GM12878 (cell line): Measurements from ENCODE around the gene MAST4. TPM values are rescaled to one million over a fixed set of nuclear protein-coding genes. Genes with fewer than 3 reads are reported as not detected.

Source experiments
- CUX1 ChIP-seq: IDR thresholded peaks from 2 replicates; pipeline ENCODE4 v1.6.1; 2012; ENCODE audit warnings: improper control_type of control experiment, low read depth, low read length; ENCODE audit not compliant: insufficient replicate concordance
- HDAC2 ChIP-seq: fragments of 200-600 bp; sonication (generic); IDR thresholded peaks from 2 replicates; pipeline ENCODE4 v1.6.1; 2017
- MAX ChIP-seq: IDR thresholded peaks from 2 replicates; pipeline ENCODE4 v1.6.1; 2012; ENCODE audit warnings: low read depth, low read length, improper control_type of control experiment
- MLLT1 ChIP-seq: fragments of 450-650 bp; IDR thresholded peaks from 2 replicates; pipeline ENCODE4 v1.6.1; 2016; ENCODE audit warnings: mild to moderate bottlenecking
- MTA2 ChIP-seq: fragments of 450-650 bp; IDR thresholded peaks from 2 replicates; pipeline ENCODE4 v1.6.1; 2016; ENCODE audit warnings: low read depth, mild to moderate bottlenecking, moderate library complexity
- NFIC ChIP-seq: IDR thresholded peaks from 2 replicates; pipeline ENCODE4 v1.6.1; 2012; ENCODE audit warnings: low read depth, mild to moderate bottlenecking, inconsistent platforms, low read length, moderate library complexity
- NR2F1 ChIP-seq: fragments of 450-650 bp; conservative IDR thresholded peaks from 2 replicates; pipeline ENCODE4 v1.6.1; 2017; ENCODE audit warnings: mild to moderate bottlenecking
- PBX3 ChIP-seq: IDR thresholded peaks from 2 replicates; pipeline ENCODE4 v1.6.1; 2011; ENCODE audit warnings: mild to moderate bottlenecking, low read depth, low read length, moderate library complexity; ENCODE audit not compliant: insufficient replicate concordance
- POLR2AphosphoS2 ChIP-seq: IDR thresholded peaks from 2 replicates; pipeline ENCODE4 v1.6.1; 2011; ENCODE audit warnings: low read depth, mild to moderate bottlenecking, low read length, improper control_type of control experiment, moderate library complexity
- REST ChIP-seq: IDR thresholded peaks from 2 replicates; pipeline ENCODE4 v1.6.1; 2012; ENCODE audit warnings: mild to moderate bottlenecking, low read depth, low read length
- TARDBP ChIP-seq: IDR thresholded peaks from 2 replicates; pipeline ENCODE4 v1.6.1; 2016; ENCODE audit warnings: borderline replicate concordance
- TBL1XR1 ChIP-seq: IDR thresholded peaks from 2 replicates; pipeline ENCODE4 v1.6.1; 2012; ENCODE audit warnings: low read depth, low read length, improper control_type of control experiment
- polyA plus RNA-seq, 11 experiments: library from polyadenylated mRNA; depleted of rRNA in 4 of 11; unstranded in 6 of 11; stranded (reverse) in 5 of 11; fragments of >200 nt; fragmentation: Nextera tagmentation in 4 of 11; fragmentation: Illumina TruSeq in 1 of 11; extraction: Ambion mirVana in 4 of 11; extraction: Trizol in 1 of 11; gene quantifications; 1 replicate in 1 of 11; 2 replicates in 10 of 11; pipeline versions ENCODE4 v1.2.1 to v1.2.3, GENCODE V29; 2011 to 2016; ENCODE audit warnings: inconsistent platforms in 2 of 11, missing spikeins in 2 of 11, low read depth in 1 of 11
- total RNA-seq, 4 experiments: library from RNA; depleted of rRNA in 3 of 4; stranded (reverse); fragments of >200 nt in 3 of 4; fragmentation: Illumina TruSeq in 1 of 4; extraction: Trizol in 1 of 4; gene quantifications; 2 replicates each; pipeline versions ENCODE4 v1.2.1 to v1.2.3, GENCODE V29; 2013 to 2021
- TF ChIP-seq, protein P1 (sequence below): IDR thresholded peaks from 2 replicates; pipeline ENCODE4 v1.6.1; 2012; ENCODE audit warnings: low read length, inconsistent platforms

The MAST4 gene
- total and polyA plus RNA-seq, 10 of the 15 experiments (the other 5 are each of a cell fraction or from before 2014, with no cell fraction given): 0.02 to 1.6 (median 0.29) TPM; not detected in 1

- TF ChIP-seq MTA2 (peak; percentile 82; the same call in 1 of the 2 replicates), POLR2AphosphoS2 (no peak), NR2F1 (no peak), REST (no peak), NFIC (peak; percentile 78), MAX (no peak), TARDBP (no peak), HDAC2 (no peak), MLLT1 (0 out of 2 replicates have a peak, but pooled peaks have one; percentile 51), PBX3 (no peak), CUX1 (no peak), TBL1XR1 (no peak)
- TF ChIP-seq, protein P1, sequence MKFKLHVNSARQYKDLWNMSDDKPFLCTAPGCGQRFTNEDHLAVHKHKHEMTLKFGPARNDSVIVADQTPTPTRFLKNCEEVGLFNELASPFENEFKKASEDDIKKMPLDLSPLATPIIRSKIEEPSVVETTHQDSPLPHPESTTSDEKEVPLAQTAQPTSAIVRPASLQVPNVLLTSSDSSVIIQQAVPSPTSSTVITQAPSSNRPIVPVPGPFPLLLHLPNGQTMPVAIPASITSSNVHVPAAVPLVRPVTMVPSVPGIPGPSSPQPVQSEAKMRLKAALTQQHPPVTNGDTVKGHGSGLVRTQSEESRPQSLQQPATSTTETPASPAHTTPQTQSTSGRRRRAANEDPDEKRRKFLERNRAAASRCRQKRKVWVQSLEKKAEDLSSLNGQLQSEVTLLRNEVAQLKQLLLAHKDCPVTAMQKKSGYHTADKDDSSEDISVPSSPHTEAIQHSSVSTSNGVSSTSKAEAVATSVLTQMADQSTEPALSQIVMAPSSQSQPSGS: peak; percentile 74; the same call in 1 of the 2 replicates
Observed at GRCh38 chr5:66553916-66554575, 42.1 kb upstream of the MAST4 start (continued).
